Trophoblast cell (in vitro differentiated cells and primary cell): ENCODE results near the gene CXCL10.

Experiments
- DNase-seq, 2 donors: peaks; one replicate each; pipeline ENCODE4 v3.0.0-alpha.2; 2016
- H2AFZ ChIP-seq: 2 replicates; pipeline ENCODE4 v1.6.1; 2013; ENCODE audit warnings: low read length, moderate library complexity, mild to moderate bottlenecking; ENCODE audit not compliant: insufficient read depth, poor library complexity
- H2AK5ac ChIP-seq: 2 replicates; pipeline ENCODE4 v1.6.1; 2013; ENCODE audit warnings: mild to moderate bottlenecking, low read length
- H2BK120ac ChIP-seq: 2 replicates; pipeline ENCODE4 v1.6.1; 2013; ENCODE audit warnings: low read length, mild to moderate bottlenecking, moderate library complexity; ENCODE audit not compliant: insufficient read depth, poor library complexity
- H2BK12ac ChIP-seq: 2 replicates; pipeline ENCODE4 v1.6.1; 2013; ENCODE audit warnings: mild to moderate bottlenecking, low read length, moderate library complexity
- H2BK5ac ChIP-seq: 2 replicates; pipeline ENCODE4 v1.6.1; 2013; ENCODE audit warnings: low read length, low read depth, moderate library complexity, mild to moderate bottlenecking; ENCODE audit not compliant: poor library complexity
- H3K14ac ChIP-seq: 2 replicates; pipeline ENCODE4 v1.6.1; 2013; ENCODE audit warnings: mild to moderate bottlenecking, low read length
- H3K18ac ChIP-seq: 2 replicates; pipeline ENCODE4 v1.6.1; 2013; ENCODE audit warnings: mild to moderate bottlenecking, low read length
- H3K23ac ChIP-seq: 2 replicates; pipeline ENCODE4 v1.6.1; 2013; ENCODE audit warnings: low read length
- H3K27ac ChIP-seq: 2 replicates; pipeline ENCODE4 v1.5.1; 2013; ENCODE audit warnings: low read depth, mild to moderate bottlenecking, inconsistent platforms, low read length, moderate library complexity
- H3K27me3 ChIP-seq: 2 replicates; pipeline ENCODE4 v1.6.1; 2013; ENCODE audit warnings: inconsistent platforms, mild to moderate bottlenecking, low read length, moderate library complexity; ENCODE audit not compliant: insufficient read depth
- H3K36me3 ChIP-seq, 2 experiments: 1 replicate in 1 of 2; 2 replicates in 1 of 2; pipeline ENCODE4 v1.6.1; 2013; ENCODE audit warnings: low read length in 2 of 2, mild to moderate bottlenecking in 2 of 2, moderate library complexity in 1 of 2; ENCODE audit not compliant: insufficient read depth in 2 of 2, control insufficient read depth in 1 of 2
- H3K4ac ChIP-seq: 2 replicates; pipeline ENCODE4 v1.6.1; 2013; ENCODE audit warnings: low read depth, mild to moderate bottlenecking, low read length, moderate library complexity
- H3K4me1 ChIP-seq, 2 experiments: 1 replicate in 1 of 2; 2 replicates in 1 of 2; pipeline ENCODE4 v1.6.1; 2013; ENCODE audit warnings: low read length in 2 of 2, mild to moderate bottlenecking in 2 of 2, moderate library complexity in 1 of 2; ENCODE audit not compliant: insufficient read depth in 2 of 2, control insufficient read depth in 1 of 2
- H3K4me2 ChIP-seq: 2 replicates; pipeline ENCODE4 v1.6.1; 2013; ENCODE audit warnings: inconsistent platforms, mild to moderate bottlenecking, low read length, moderate library complexity
- H3K4me3 ChIP-seq: 2 replicates; pipeline ENCODE4 v1.5.1; 2013; ENCODE audit warnings: mild to moderate bottlenecking, low read depth, low read length, inconsistent platforms
- H3K79me1 ChIP-seq: one replicate; pipeline ENCODE4 v1.6.1; 2013; ENCODE audit warnings: low read length
- H3K79me2 ChIP-seq: 2 replicates; pipeline ENCODE4 v1.6.1; 2013; ENCODE audit warnings: low read length, mild to moderate bottlenecking; ENCODE audit not compliant: control insufficient read depth, insufficient read depth, poor library complexity
- H3K9ac ChIP-seq: 2 replicates; pipeline ENCODE4 v1.6.1; 2013; ENCODE audit warnings: mild to moderate bottlenecking, low read length
- H3K9me3 ChIP-seq: 2 replicates; pipeline ENCODE4 v1.6.1; 2013; ENCODE audit warnings: low read depth, mild to moderate bottlenecking, control low read depth, inconsistent platforms, low read length; ENCODE audit not compliant: insufficient read depth
- H4K12ac ChIP-seq: 2 replicates; pipeline ENCODE4 v1.6.1; 2013; ENCODE audit warnings: low read depth, mild to moderate bottlenecking, low read length, moderate library complexity
- H4K8ac ChIP-seq: 2 replicates; pipeline ENCODE4 v1.6.1; 2013; ENCODE audit warnings: low read depth, mild to moderate bottlenecking, low read length, moderate library complexity
- H4K91ac ChIP-seq: one replicate; pipeline ENCODE4 v1.6.1; 2013; ENCODE audit warnings: low read depth, mild to moderate bottlenecking, low read length, moderate library complexity
- WGBS: extraction: QIAGEN DNeasy Blood & Tissue Kit; methylation state at CpG from one replicate; pipeline ENCODE4 v1.1.7; 2013; ENCODE audit warnings: missing lambda C conversion rate; ENCODE audit not compliant: insufficient read length, insufficient coverage; ENCODE audit errors: extremely low coverage; 5-methylcytosine and 5-hydroxymethylcytosine counted together

The CXCL10 gene

DNA sequence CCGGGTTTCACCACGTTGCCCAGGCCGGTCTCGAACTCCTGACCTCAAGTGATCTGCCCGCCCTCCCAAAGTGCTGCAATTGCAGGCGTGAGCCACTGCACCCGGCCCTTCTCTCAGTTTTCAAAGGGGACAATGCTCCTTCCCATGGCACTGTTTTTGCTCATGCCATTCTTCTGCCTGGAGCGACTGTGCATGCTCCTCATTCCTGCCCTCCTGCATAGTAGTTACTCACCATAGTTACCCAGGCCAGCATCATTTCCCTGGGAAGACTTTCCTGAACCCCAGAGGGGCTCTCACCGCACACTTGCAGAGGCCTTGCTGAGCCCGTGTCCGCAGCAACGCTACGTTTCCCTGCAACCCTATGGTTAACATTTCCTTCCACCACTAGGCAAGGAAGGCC, 12.7 kb downstream of the CXCL10 start:
- Histone ChIP-seq H3K4ac (no peak overlapping the region), H3K4me2 (no peak overlapping the region), H4K91ac (no peak overlapping the region), H2AK5ac (no peak overlapping the region), H3K4me1 (no peaks in the 10 kb centered on the region), H4K12ac (no peak overlapping the region), H3K18ac (no peak overlapping the region), H3K9ac (no peak overlapping the region), H4K8ac (no peak overlapping the region), H2BK120ac (no peak overlapping the region), H2BK12ac (no peak overlapping the region), H3K27me3 (no peaks in the 10 kb centered on the region), H3K9me3 (no peaks in the 10 kb centered on the region), H3K79me1 (no peaks in the 10 kb centered on the region), H3K27ac (no peak overlapping the region), H3K36me3 (no peaks in the 10 kb centered on the region), H3K4me3 (no peak overlapping the region), H2BK5ac (no peak overlapping the region), H3K14ac (no peak overlapping the region), H3K23ac (no peak overlapping the region), H2AFZ (no peak overlapping the region), H3K79me2 (no peaks in the 10 kb centered on the region)
- no CpG with 5 or more reads among the region's 13 CpGs for WGBS
- DNase-seq, result peak in 1 of 2 donors; percentile 53

DNA sequence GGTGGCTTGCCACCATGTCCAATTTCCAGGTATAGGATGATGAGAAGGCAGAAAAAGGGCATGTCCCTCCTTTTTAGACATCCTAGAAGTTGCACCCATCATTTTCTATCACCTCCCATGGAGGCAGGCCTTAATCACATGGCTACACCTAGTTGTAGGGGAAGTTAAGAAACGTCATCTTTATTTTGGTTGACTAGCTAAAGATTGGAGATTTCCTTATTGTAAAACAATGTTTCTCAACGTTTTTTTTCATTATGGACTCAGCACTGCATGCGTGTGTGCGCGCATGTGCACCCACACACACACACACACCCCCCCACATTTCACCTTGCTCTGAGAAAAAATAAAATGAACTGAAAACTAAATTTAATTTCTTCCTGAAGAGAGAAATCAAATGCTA, 14.0 kb downstream of the CXCL10 start:
- WGBS, result no CpG with 5 or more reads among the region's 5 CpGs
- Histone ChIP-seq H3K36me3 (no peaks in the 10 kb centered on the region), H4K91ac (no peak overlapping the region), H3K27me3 (no peaks in the 10 kb centered on the region), H2BK120ac (no peak overlapping the region), H3K9ac (no peak overlapping the region), H2BK12ac (no peak overlapping the region), H4K12ac (no peak overlapping the region), H2BK5ac (no peak overlapping the region), H3K23ac (peak overlapping the region; percentile 70), H3K79me1 (no peaks in the 10 kb centered on the region), H3K27ac (no peak overlapping the region), H3K4ac (no peak overlapping the region), H3K14ac (no peak overlapping the region), H3K4me2 (no peak overlapping the region), H4K8ac (no peak overlapping the region), H3K4me3 (no peak overlapping the region), H3K18ac (no peak overlapping the region), H3K4me1 (no peaks in the 10 kb centered on the region), H3K9me3 (no peaks in the 10 kb centered on the region), H3K79me2 (no peaks in the 10 kb centered on the region), H2AK5ac (no peak overlapping the region), H2AFZ (no peak overlapping the region)
- no peak for DNase-seq

DNA sequence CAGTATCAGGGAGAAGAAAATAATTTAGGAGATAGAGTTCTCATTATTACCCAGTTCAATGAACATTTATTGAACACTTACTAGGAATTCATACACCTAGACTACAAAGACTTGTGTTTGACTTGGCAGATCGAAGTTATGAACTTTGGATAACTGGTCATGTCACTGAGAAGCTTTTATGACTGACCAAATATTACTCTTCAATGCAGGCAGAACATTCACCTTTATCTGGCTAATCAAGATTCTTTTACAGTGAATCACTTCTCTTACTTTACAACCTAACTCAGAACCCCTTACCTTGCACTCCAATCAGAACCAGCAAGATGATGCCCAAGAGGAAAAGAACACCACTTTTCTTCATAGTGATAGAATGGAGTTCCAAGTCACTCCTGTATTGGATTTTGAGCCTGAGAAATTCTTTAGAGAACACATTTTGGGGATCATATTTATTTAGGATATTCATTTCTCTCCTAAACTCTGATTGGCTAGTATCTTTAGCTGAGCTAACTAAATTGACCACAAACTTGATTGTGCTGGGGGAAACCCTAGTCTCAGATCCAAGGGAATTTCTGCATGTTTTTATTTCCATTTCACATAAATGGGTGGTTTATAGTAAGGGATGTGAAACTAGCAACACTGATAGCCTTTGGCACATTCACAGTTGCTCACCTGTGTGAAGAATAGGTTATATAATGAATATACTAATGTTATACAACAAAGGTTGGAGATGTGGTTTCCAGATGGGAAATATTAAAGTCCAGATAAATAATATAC, 16.0 kb downstream of the CXCL10 start, which contains the start of gene CXCL9:
Gene CXCL9 (minus strand): TSS at position 421 of the 774 bp plus-strand sequence. CDS start 60 bp downstream, at position 361.
- DNase-seq, result peak in 1 of 2 donors; percentile 46
- Histone ChIP-seq H2AK5ac (no peak within 1 kb of the TSS), H3K27me3 (no peaks in the 10 kb centered on the region), H3K4ac (no peak within 1 kb of the TSS), H3K9me3 (no peaks in the 10 kb centered on the region), H3K23ac (no peak within 1 kb of the TSS), H3K27ac (no peak within 1 kb of the TSS), H3K18ac (no peak within 1 kb of the TSS), H3K14ac (no peak within 1 kb of the TSS), H2BK12ac (no peak within 1 kb of the TSS), H3K79me1 (no peaks in the 10 kb centered on the region), H3K4me3 (no peak within 1 kb of the TSS), H2AFZ (no peak within 1 kb of the TSS), H4K8ac (no peak within 1 kb of the TSS), H2BK5ac (no peak within 1 kb of the TSS), H3K4me2 (no peak within 1 kb of the TSS), H4K12ac (no peak within 1 kb of the TSS), H3K36me3 (no peaks in the 10 kb centered on the region), H2BK120ac (no peak within 1 kb of the TSS), H3K79me2 (no peaks in the 10 kb centered on the region), H4K91ac (no peak within 1 kb of the TSS), H3K9ac (no peak within 1 kb of the TSS), H3K4me1 (no peaks in the 10 kb centered on the region)
- WGBS, result no CpG with 5 or more reads among the region's 1 CpG

DNA sequence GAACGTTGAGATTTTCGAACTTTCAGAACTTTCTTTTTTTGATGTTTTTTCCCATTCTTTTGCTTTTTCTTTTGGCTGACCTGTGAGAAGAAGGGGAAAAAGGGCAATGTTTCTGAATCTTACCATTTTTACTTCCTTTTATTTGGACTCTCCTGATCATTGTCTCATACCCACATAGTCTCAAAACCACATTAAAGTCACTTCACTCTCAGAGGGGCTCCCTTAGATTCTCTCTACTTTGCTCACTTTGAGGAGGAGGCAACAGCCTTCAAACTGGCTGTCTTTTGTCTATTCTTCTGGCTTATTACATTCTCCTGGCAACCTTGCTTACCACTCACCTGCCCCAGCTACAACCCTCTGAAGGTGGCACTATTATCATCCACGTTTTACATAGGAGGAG, 19.7 kb downstream of the CXCL10 start:
- Histone ChIP-seq H2AFZ (no peak overlapping the region), H2BK12ac (no peak overlapping the region), H3K23ac (no peak overlapping the region), H3K36me3 (no peaks in the 10 kb centered on the region), H2BK120ac (no peak overlapping the region), H3K79me2 (no peaks in the 10 kb centered on the region), H3K4ac (no peak overlapping the region), H2AK5ac (no peak overlapping the region), H2BK5ac (no peak overlapping the region), H3K4me2 (no peak overlapping the region), H4K91ac (no peak overlapping the region), H3K18ac (no peak overlapping the region), H3K27me3 (no peaks in the 10 kb centered on the region), H4K12ac (no peak overlapping the region), H3K79me1 (no peaks in the 10 kb centered on the region), H3K4me3 (no peak overlapping the region), H3K9me3 (no peaks in the 10 kb centered on the region), H4K8ac (no peak overlapping the region), H3K9ac (no peak overlapping the region), H3K4me1 (no peaks in the 10 kb centered on the region), H3K14ac (no peak overlapping the region), H3K27ac (no peak overlapping the region)
- no CpG with 5 or more reads among the region's 3 CpGs for WGBS
- no peak for DNase-seq
